Tibial nerve (tissue), 4 donors: ENCODE measurements around the gene TMEM185B.
"Not testable (repeated sequence)": the region's sequence is repeated elsewhere in the genome, so short reads cannot be mapped to it uniquely, and the experiment has no call there.

Experiments used
- CTCF ChIP-seq, 5 experiments: fragments of 200-600 bp in 3 of 5; fragments of 450-650 bp in 2 of 5; sonication (generic) in 3 of 5; IDR thresholded peaks; one replicate each; pipeline ENCODE4 v1.5.1; 2016 to 2019; ENCODE audit warnings: antibody characterized with exemption in 5 of 5, mild to moderate bottlenecking in 3 of 5, moderate library complexity in 2 of 5
- EP300 ChIP-seq, 2 donors: sonication (generic); formaldehyde crosslinking; IDR thresholded peaks; one replicate each; pipeline ENCODE4 v1.6.1; 2017; ENCODE audit warnings: antibody characterized with exemption in 2 of 2, mild to moderate bottlenecking in 1 of 2
- POLR2A ChIP-seq, 2 donors: fragments of 450-650 bp; IDR thresholded peaks; one replicate each; pipeline ENCODE4 v1.6.1; 2017; ENCODE audit warnings: antibody characterized with exemption in 2 of 2, mild to moderate bottlenecking in 2 of 2, moderate library complexity in 2 of 2

GRCh38 chr2:120235158-120235557 is 12.0 kb upstream of the TMEM185B start:
- TF ChIP-seq CTCF, POLR2A, EP300 (IDR thresholded peaks at IDR 0.05): not testable (repeated sequence)
